HL-60/S4 treated with retinoic acid at 250 ng/mL for 4 days and 3 days (cell line): Measurements from ENCODE around the gene FOXD1.
"Not testable (repeated sequence)": the region's sequence is repeated elsewhere in the genome, so short reads cannot be mapped to it uniquely, and the experiment has no call there.

Experiments
- in situ Hi-C: fragments of 300-500 bp; cut with MboI; formaldehyde crosslinking; loops from 2 replicates; pipeline ENCODE4 v1.7.0; 2022; ENCODE audit warnings: low sequenced_read_pairs

FOXD1 gene

DNA sequence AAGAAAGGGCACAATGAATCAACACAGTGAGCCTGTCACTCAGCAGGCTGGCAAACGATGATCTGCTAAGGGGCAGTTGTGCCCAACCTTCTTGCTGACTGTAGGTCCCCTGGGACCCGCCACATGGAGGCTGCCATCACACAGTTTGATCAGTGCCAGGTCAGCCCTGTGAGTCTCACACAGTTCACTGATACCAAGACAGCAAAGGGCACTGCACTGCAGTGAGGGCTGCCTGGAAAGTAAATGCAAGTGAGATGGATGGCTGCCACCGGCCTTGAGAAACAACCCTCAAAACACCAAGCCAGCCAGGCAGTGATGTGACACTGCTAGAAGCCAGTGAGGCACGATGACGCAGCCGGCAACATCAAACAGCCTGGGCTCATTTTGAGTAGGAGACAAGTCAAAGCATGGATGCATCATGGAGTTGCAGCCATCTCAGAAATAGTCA, 30.3 kb downstream of the FOXD1 start:
- in situ Hi-C loops = no loop called here

DNA sequence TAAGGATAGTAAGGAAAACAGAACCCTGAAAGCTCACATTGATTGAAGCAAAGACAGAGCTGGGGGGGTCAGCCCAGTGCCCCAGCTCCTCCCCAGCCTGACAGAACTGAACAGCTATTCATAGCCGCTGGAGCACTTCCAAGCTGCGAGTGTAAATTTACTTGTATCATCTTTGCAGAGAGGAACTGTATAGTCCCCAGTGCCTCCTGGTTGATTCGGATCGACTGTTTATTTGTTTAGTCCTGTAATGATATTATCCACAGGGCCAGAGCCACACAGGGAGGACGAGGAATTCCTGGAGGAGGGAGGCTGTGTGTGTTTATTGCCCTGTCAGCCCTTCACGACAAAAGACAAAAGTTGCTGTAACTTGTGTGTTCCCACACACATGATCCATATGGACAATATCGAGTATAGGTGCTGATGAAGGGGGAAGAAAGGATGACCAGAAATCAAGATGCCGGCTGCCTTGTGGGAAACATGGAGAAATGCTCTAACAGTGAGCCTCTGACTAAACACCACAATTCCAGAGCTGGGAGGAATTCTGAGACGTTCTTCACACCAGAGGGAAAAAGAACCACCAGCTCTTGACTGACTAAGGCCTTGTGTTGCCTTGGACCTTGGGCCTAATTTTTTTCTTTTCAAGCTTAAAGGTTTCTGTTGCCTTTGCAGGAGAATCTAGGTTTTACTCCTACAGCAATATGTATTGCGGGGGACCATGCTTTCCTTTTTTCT, 31.1 kb downstream of the FOXD1 start:
- in situ Hi-C loops = no loop called here

DNA sequence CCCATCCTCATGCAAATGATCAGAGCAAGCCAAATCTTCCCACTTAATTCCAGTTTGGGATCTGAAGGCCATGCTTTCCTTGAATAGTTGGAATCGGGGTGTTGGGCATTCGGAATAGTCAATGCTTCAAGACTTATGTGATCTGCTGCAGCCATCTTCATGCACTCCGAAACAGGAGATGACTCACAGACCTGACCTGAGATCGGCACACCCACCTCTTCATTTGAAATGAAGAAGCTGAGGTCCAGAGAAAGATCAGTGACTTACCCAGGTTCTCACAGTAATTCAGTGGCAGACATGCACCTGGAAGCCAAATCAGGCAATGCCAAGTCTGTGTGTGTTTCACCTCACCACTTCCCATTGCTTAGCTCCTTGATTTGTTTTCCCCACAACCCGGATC, 33.0 kb downstream of the FOXD1 start:
- in situ Hi-C loops = no loop called here

DNA sequence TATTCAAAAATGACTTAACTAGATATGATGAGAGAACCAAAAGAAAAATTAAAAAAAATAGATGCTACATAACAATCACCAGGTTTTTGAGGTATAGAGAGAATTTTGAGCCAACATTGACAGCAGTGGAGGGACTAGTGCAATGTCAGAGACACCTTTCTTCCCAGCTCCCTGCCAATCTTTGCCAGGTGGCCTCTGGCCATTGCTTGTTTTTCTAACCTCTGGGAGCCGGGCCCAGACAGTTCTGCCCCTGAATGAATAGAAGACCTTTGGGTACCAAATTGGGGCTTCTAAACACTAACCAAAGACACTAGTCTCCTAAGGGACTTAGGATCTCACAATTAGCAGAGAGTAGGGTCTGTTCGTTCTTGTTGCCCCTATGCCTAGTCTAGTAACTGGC, 33.4 kb downstream of the FOXD1 start:
- in situ Hi-C loops = no loop called here

DNA sequence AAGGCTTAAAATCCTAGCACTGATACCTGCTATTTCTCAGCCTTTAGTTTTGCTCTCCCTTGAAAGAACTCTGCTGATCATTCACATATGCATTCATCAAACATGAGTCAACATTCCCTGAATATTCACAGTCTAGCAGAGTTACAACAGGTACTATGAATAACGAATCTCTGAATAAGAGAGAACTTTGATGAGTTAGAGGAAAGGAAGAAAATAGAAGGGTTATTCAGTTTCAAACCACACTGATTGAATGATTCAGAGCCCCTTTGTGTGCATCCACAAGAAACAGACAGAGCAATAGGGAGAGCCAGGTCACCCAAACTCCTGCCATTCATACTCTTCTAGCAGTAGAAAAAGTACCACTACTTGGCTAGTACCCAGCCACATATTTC, 36.0 kb downstream of the FOXD1 start:
- in situ Hi-C loops = no loop called here

DNA sequence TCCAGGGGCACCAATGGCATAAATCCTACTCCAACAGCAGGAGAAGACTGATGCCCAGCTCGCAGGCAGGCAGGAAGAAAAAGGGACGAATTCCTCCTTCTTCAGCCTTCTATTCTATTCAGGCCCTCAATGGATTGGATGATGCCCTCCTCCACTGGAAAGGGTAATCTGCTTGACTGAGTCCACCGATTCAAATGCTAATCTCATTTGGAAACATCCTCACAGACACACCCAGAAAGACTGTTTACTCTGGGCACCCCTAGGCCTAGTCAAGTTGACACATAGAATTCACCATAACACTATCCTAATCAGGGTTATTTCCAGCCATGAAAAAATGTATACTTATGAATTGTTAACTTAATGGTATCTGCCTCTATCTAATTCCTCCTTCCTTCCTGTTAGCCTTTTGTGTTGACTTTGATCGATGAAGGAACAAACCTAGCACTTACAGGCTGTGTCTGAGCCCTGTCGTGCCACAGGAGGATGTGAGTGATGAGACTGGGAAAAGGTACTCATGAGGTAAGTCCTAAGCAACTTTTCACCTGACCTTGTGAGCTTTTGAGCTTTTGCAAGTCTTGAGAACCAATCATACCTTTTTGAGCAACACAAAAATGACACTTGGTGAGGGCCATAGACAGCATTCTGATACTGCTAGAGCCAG, 36.5 kb downstream of the FOXD1 start:
- in situ Hi-C loops = no loop called here

DNA sequence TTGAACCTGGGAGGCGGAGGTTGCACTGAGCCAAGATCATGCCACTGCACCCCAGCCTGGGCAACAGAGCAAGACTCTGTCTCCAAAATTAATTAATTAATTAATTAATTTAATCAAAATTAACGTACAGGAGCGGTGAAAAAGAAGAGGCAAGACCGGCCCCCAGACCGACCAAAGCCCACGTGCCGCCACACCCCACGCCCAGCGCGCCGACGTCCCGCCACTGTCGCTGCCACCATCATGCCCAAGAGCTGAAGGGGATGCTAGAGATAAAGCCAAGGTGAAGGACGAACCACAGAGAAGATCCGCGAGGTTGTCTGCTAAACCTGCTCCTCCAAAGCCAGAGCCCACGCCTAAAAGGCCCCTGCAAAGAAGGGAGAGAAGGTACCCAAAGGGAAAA, 38.6 kb downstream of the FOXD1 start:
- in situ Hi-C loops = not testable (repeated sequence)

DNA sequence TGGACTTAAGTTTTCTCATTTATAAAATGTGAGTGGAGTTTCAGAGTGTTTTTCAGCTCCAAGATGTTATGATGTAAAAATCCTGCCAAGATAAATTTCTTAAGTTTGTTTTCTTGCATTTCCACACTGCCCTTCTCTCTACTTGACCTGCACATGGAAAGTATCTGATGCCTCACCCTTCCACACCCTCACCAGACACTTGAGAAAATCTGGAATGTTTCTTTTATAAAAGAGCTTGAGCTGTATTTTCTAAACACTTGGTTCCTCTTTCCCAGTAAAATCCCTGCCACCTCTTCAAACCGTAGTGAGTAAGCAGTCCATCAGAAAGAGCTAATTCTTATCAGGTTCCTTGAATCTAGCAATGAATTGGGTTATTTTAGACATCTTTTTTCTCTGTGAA, 42.9 kb downstream of the FOXD1 start:
- in situ Hi-C loops = no loop called here

DNA sequence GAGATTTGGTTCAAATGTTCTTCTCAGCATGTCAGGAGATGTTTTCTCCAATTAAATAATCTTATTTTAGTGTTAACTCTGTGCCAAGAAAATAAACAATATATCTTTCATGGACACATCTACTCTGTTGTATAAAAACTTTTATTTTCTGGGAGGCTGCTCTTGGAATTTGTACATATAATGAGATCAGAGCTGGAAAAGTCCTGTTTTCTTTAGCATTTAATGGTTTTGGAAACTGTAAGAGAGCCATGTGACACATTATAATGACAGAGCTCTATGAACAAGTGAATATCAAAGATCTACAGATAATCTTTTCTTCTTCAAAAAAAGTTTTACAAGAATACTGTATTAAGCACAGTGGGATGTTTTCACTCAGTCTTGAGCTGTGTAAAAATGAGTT, 48.8 kb downstream of the FOXD1 start:
- in situ Hi-C loops = no loop called here
